Midbrain (tissue), 1 donor: ENCODE data around the gene NRN1.

Source experiments
- DNase-seq: peaks from one replicate; lab custom pipeline; 2025; lab: John Stamatoyannopoulos, UW

NRN1 gene

DNA sequence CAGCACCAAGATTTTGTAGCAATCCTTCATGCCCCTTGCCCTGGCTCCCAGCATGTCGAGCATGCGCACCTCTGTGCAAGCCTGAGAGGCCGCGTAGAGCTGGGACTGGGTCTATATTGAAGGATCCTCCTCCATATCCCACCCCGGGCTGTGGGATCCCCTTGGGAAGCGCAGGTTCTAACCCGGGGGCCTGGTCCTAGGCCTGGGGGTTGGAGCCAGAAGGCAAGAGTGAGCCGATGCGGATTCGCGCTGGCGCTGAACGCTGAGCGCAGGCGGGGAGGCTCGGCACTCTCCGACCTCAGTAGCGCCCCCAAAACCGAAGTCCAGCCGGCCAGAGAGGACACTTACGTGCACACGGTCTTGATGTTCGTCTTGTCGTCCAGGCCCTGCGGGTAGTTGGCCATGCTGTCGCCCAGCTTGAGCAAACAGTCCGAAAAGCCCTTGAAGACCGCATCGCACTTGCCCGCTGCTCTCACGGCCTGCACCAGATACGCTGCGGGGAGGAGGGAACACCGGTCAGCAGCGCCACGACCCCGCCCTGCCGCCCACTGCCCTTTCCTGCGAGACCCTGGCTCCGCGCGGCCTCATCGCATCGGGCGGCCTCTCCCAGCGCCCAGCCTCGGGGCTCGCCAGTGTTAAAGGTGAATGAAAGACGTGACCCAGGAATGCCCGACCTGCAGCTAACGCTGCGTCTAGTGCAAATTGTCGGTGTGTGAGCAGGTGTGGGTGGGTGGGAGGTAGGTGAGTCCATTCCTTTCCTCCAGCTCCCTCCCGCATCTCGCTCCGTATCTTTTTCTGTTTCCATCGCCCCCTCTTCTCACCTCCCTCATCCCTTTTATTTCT, 4.5 kb downstream of the NRN1 start:
- no peak for DNase-seq

DNA sequence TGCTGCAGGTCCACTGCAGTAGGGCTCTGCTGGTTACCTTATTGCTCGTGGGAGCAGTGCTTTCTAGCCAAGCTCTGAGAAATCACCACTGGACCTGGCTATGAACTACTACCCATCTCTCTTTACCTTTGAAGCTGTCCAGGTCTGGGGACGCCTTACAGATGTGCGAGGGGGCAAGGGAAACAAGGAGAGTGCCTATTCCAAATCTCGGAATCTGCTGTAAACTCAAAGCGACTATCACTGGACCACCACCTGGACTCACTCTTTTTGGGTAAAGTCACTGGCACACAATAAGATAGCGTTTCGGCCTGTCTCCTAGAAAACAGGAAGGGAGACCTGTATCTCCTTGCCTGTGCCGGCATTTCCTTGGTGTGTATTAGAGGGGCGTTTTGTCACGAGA, 5.3 kb downstream of the NRN1 start:
- no peak for DNase-seq

DNA sequence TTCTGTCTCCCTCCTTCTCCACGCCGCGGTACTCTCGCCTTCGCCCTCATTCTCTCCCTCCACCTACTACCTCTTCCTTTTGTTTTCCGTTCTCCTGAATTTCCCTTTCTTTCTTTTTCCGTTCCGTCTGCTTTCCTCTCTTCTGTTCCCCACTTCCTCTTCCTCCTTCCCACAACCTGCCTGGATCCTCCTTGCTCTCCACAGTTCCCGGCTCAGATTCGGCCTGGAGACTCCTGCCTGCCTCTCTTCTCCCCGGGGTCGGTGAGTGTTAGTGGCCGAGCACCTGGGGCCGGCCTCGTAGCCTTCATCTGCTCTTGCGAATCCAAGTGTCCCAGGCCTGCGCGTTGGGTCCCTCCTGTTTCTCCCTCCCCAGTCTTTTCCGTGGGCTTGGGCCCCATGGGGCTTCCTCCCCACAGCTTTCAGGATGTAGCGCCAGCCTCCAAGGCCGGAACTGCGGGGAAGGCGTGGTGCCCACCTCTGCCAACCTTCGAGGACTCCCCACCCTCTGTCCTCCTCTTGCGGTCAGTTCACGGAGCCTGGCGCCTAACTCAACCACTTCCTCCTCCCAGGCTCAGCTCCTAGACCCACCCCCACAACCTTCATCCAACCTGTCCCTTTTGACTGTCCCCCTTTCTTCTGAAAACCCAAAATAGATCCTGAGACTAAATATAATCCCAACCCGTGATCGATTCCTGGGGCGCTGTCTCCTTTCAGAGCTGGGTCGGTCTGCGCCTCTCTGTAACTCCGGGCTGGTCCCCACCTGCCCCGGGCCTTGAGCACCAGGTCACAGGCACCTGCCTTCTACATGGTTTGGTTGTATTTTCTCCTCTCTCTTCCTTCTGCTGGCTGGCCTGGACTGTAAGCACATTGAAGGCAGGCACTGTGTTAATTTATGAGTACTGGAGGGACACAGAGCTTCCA, 6.8 kb downstream of the NRN1 start:
- no peak for DNase-seq

GRCh38 chr6:5998711-5999687, 7.7 kb downstream of the NRN1 start:
- no peak for DNase-seq

DNA sequence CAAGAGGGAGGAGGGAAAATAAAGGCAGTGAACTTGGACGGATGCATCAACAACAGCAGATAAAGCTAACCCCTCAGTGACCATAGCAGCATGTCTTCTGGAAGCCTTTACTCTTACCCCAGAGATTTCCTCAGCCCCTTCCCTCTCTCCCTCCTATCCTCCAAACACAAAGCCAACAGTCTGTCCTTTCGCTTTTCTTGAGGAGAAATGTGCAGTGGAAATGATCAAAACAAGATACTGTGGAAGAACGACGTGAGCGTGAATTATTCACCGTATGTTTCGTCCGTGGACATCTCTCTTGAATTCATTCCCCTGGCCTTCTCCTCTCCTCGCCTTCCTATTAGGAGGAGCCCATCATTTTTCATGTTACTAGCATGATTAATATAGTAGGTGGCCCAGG, 8.5 kb downstream of the NRN1 start:
- DNase-seq = no peak

- DNase-seq = no peak
Observed at GRCh38 chr6:5997420-5997987, 9.2 kb downstream of the NRN1 start.

GRCh38 chr6:5996714-5997419, 9.9 kb downstream of the NRN1 start:
- DNase-seq = no peak

DNA sequence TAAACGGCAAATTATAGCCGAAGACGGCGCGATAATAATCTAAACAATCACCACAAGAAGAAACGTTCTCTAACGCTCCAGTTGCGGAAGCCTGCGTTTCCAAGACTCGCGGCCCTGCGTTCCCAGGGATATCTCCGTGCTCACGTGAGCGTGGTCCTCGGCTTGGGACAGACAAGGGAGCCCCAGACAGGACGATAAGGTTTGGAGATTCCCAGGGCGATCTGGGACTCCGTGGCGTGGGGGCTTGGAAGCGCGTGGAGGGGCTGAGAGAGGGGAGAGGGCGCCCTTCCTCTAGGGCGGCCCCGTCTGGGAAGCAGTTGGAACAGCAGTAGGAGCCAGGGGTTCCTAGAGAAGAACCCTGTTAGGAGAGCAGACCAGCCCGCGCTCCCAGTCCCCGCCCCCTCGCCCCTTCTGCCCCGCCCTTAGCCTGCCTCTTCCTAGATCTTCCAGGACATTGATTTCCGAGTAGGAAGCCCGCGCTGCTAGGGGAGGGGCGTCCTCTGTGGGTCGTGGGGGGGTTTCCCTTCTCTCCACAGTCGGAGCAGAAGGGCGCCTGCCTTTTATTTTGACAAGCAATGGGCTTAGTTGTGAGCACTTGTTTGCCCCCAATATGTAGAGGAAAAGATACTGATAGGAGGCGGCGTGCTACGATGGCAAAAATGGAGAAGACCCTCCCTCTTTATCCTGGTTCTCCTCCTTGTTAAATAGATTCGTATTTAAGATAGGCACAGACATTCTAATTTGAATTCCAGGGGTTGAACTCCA, 10.6 kb downstream of the NRN1 start:
- DNase-seq = no peak

DNA sequence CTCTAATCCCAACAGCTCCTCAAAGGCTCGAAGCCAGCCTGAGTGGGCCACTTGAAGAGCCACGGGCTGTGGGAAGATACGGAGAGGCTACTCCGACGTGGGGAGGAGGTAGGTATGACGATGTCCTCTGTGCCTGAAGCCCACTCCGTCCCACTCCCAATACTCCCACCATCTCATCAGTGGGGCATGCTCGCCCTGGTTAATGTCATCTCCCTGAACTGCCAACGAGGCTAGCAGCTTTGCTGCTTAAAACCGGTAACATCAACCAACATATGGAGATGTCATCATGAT, 11.1 kb downstream of the NRN1 start:
- no peak for DNase-seq

DNA sequence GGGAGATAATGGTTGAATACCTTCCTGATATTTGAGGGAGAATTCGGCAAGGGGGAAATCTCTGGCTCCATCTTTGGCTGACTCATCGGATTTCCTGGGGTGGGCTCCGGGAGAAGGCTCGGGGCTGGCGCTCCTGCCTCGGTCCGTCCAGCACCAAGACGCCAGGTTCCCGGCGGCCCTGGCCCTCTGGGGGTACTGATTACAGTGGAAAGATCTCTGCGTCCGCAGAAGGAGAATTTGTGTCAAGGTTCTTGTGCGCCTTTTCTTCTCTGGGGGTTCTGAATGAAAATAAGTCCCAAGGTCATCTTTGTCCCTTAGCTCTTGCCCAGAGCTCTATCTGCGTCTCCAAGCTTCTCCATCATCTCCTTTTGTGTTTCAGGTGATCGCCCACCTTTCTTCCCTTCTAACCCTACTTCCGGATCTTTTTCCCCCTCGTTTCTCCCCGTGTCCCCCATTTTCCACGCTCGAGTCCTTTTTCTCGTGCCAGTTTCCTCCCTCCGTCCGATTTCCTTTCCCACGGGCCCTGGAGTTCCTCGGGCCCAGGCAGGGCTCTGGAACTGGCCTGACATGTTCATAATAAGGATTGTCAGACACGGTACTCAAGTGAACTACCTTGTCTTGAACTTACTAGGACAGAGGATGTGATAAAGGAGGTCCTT, 11.6 kb downstream of the NRN1 start:
- no peak for DNase-seq

- no peak for DNase-seq
Observed at GRCh38 chr6:5994234-5994998, 12.3 kb downstream of the NRN1 start.

DNA sequence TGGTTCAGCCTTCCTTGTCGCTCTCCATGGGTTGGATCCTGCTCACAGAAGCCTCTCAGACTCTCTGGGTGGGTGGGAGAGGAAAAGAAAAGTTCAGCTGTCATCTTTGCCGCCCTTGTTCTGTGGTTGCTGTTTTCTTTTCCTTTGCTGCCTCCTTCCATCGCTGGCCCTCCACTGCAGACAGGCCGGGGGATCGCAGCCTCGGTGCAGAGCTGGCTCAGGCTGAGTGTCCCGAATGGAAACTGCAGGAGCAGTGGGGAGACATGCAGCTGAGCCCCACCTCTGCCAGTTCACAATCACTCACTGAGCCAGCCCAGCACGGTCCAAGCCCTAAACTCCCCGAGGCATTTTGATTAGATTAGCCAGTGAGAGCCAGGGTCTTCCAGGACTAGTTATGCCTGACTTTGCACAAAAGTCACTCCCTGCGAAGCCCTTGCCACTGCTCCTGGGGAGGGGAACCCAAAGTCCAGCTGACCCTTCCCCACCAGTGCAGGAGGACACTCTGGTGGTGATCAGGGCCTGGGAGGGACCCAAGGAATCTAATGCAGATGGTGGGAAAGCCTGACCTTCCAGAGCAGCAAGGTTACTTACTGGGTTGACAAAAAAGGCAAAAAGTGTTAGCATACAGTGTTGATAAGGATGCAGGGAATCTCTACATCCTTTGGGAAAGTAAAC, 14.0 kb downstream of the NRN1 start:
- no peak for DNase-seq

GRCh38 chr6:5990786-5991185, 15.9 kb downstream of the NRN1 start:
- DNase-seq = no peak

DNA sequence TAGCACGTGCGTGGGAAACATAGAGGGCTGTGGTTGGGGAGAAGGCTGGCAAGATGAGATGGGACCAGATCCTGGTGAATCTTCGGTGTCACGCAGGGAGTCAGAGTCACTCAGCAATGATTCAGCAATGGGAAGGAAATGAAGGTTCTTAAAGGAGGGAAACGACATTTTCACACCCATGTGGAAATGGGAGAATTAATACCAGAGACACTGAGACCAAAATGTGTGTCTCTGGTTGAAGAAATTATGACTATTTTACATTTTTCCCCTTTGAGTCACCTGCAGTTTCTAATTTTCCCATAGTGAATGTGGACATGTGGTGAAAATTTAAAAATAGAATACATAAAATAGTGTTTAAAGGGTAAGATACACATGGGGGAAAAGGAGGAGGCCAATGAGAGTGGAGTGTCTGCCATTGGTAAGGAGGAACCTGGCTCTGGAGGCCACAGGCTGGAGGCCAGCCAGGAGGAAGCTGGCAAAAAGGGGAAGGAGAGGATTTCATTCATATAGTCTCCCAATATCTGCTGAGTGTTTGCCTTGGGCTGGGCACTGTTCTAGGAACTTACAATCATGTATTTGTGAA, 17.5 kb downstream of the NRN1 start:
- peak; percentile 32 for DNase-seq

DNA sequence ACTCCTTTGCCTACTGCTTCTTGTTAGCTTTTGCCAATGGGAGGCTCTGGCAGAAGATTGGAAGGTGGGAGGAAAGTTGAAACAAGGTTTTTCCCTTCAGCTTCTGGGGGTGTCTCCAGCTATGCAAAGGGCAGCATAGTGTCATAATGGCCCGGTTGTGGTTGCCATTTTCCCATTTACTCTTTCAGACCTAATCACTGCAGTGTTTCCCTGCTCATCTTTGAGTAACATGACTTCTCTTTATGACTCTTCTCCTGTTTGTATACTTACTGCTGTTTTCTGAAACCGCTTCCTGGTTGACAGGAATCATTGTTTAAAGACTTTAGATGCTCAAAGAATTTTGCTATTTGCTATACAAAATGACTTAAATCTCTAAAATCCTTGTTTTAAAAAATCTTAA, 19.9 kb downstream of the NRN1 start:
- no peak for DNase-seq

- no peak for DNase-seq
Observed at GRCh38 chr6:5984150-5985089, 22.3 kb downstream of the NRN1 start.
